DMS114 treated with DMSO at 0.1 percent for 48 hours (cell line): ENCODE measurements around the gene NKAIN2.
A peak's percentile ranks its signal among the peaks of the same experiment; 100 is the strongest.

ENCODE experiments used
- DNase-seq: peaks from one replicate; lab custom pipeline; 2025; ENCODE audit not compliant: unreplicated experiment; lab: John Stamatoyannopoulos, UW

The NKAIN2 gene

DNA sequence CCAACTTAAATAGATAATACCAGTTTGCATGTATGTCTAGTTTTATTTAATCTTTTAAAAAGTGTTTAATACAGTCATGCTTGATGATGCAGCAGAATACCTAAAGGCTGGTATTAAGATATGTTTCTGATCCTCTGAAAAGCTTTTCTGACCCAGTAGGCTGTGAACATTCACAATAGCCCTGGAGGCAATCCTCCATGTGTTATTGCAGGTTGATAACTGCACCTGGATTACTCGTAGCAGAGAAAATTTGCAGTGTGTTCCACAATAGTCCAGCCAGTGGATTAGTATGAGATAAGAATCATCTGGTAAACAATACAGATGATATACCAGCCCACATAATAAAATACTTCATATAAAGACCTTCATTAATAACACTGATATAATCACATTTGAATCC lies 979.7 kb downstream of the NKAIN2 start:
- no peak for DNase-seq

DNA sequence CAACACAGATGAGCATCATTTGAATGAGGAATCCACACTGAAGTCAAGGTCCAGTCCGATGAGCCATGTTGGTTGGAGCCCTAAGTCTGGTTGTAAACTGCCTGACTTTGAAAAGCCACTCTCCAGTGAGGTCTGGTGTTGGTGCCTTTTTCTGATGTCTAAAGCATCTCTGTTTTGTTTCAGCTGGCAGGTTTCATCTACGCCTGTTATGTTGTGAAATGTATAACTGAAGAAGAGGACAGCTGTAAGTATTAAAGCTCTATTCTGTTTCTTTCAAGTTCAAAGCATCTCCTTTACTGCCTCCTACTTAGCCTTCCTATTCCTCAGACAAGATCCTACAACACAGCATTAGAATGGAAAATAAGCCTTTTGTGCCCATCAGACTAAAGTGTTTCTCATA lies 987.5 kb downstream of the NKAIN2 start:
- DNase-seq: no peak

DNA sequence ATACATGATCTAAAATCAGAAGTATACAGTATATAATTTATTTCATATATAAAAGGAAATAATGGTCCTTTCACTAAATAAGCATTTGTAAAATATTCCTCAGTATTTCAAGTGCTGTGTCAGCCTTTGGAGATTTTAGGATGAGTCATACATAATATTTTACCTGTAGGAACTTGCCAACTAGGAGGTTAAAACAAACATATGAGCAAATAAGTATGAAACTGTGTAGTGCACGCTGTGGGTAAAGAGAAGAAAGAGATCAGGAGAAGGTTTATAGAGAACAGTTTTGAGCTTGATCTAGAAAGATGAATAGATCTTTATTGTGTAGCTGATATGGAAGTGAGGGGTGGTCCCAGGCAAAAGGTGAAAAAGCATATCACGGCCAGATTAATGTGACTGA lies 988.7 kb downstream of the NKAIN2 start:
- no peak for DNase-seq

DNA sequence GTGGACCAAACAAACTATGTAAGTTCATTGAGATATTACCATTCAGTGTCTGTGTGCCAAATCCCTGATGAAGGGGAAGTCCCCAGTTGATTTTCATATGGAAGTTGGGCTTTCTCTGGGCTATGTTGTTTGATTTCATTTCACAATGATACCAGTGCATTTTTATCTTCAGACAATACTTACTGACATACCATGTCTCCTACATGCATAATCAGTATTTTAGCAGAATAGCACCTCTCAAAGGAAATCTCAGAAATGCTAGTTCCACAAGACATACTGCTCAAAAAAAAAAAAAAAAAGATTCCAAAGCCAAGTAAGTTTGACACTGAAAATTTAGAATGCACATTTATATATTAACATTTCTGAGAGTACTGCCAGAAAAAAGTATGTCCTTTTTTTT lies 989.7 kb downstream of the NKAIN2 start:
- no peak for DNase-seq

DNA sequence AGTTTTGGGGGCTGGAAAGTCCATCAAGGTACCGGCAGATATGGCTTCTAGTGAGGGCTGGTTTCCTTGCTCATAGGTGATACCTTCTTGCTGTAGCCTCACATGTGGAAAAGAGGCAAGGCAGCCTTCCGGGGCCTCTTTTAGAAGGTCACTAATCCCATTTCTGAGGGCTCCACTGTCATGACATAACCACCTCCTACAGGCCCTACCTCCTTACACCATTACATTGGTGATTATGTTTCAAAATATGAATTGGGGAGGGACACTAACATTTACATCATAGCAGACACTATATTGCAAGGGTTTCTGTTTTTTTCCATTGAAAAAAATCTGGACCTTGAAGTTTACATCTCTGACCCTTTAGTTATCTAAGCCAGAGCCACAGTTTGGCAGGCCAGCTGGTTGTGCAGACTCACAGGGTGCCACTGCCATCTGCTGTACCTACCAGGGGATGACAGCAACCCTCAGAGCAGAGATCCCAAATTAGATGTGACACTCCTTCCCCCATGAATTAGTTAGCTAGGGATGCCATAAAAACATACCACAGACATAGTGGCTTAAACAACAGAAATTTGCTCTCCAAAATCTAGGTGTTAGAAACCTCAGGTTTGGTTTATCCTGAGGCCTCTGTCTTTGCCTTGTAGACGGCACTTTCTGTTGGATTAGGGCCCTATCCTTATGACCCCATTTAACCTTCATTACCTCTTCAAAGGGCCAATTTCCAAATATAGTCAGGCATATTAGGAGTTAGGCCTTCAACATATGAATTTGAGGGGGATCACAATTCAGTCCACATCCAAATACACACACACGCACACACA lies 992.2 kb downstream of the NKAIN2 start:
- no peak for DNase-seq

DNA sequence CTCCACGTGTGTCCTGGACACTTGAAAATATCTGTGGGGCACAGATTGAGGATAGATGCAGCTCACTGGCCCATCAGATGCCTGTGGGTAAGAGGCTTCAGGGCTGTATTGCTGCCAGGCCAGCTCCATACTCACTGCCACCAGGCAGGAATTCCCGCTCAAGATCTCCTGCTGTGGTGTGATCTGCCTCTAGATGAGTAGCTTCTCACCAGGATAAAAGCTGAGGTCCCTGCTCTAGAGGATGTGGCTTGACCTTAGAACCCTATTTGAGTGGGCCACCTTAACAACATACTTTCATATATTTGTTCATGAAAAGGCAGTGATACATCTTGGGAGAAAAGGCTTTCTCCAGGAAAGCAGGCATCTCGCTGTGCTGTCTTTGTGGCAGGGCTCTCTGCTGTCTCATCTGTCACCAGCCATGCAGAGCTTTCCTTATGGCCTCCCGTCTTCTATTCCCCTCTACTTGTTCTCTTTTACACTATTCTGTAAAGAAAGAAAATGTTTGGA lies 992.9 kb downstream of the NKAIN2 start:
- no peak for DNase-seq

DNA sequence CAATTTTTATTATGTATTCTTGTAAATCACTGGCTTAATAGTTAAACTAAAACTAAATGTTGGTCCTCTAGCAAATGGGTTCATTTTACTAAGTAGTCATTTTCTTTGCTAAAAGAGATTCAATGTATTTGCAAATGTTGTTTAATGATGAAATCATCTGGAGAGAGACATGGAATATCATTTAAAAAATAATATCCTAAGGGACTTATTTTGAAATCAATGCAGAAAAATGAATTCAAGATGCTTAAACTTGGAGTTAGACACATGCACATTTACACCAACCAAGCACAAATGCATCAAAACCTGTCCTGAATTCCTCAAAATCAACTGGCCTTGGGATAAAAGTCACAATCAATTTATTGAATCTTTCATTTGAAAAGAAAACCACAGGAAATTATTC lies 993.6 kb downstream of the NKAIN2 start:
- DNase-seq: no peak

DNA sequence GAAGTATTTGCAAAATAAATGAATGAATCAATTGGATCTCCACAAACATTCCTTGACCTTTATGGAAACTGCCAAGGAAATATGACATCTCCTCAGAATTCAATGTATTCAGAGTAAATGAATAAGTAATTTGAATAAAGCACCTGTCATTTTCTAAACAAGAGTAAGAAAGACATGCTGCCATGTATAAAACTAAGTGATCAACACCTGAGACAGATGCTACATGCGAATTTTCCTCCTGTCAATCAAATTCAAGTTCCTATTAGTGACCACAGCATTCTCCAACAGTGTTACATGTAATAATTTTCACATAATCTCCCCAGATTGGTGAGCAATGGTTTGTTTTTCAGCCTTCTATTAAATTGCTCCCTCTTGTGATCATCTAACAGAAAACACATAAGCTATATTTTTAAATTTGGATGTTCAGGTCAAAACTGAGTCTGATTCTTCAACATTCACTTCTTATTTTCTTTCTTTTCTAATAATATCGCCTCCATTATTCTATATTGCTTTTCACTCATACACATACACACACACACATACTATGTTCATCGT lies 995.4 kb downstream of the NKAIN2 start:
- no peak for DNase-seq

DNA sequence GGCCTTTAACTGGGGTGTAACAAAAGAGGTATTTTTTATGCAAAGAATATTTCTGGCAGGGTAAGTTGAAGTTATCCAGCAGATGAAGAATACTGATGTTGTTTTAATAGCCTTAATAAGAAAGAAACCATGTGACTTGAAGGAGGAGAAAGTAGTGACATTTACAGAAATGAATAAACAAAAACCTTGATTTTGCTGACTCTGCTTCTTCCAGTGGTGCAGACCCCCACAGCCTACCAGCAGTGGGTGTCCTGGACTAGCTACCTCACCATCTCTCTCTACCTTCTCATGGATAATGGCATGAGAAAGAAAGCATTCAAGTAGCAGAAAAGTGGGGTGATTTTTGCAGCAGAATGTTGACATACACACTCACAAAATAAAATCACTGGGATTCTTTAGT lies 996.0 kb downstream of the NKAIN2 start:
- DNase-seq: no peak

DNA sequence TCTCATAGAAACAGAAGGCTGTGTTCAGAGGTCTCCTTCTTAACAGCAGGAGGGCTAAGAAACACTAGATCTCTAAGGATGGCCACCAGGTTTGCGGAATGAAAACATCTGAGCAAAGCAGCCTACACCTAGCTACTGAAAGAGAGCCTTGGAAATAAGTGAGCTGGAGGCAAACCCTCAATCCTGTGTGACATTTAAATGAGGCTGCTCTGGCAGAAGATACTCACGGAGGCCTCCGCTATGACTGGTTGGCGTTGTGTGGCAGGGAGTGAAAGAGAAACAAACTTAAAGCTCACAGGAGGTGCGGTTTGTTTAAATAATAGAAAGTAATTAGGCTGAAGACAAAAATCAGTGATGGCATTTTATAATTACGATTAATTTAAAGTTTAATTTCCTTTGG lies 996.6 kb downstream of the NKAIN2 start:
- DNase-seq: no peak

DNA sequence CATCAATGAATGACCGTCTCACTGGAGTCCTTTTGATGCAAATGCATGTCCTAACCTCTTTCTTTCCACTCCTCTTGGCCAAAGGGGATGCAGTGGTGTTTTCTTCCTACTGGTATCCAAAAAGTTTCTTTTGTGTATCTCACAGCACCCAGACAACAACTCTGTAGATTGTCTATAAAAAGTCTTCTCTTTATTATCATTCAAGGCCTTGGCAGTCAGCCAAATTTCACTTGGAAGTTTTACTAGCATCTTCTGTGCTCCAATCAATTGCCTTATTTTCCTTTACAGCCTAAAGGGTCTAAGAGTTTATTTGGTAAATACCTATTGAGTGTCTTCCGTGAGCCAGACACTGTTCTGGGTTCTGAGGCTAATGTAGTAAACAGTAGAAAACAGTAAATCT lies 1008.4 kb downstream of the NKAIN2 start:
- DNase-seq: no peak

DNA sequence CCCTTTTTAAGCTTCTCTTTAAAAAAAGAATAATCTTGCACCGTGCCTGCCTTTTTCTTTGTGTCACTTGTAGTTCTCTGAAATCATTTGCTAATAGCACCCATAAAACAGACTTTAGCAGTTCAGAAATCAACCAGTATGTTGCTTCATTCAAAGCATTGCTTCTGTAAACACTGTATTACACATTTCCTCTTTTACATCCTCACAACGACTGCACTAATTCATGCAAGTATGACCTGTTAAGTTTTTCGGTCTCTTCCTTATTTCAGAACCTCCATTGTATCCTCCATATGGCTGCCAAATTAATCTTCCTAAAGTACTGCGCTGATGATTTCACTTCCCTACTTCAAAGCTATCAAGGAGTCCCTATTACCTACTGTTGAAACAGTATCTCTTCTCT lies 1015.7 kb downstream of the NKAIN2 start:
- DNase-seq: no peak

DNA sequence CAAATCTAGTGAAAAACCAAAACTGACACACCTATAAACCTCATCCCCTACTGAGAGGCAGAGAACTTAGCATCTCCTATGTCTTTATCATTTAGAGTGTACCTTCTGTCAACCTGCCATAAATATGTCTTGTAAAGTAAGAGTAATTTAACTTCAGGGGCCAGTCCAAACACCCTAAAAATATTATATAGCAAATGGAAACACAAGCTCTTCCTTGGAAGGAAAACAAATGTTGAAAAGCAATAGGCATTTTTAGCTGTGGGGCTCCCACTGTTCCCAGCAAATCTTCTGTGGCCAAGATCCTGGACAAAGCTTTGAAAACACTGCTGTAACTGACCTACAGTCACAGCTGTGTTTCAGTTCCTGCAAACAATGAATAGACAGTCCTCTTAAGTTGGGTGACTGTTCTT lies 1018.5 kb downstream of the NKAIN2 start:
- no peak for DNase-seq

DNA sequence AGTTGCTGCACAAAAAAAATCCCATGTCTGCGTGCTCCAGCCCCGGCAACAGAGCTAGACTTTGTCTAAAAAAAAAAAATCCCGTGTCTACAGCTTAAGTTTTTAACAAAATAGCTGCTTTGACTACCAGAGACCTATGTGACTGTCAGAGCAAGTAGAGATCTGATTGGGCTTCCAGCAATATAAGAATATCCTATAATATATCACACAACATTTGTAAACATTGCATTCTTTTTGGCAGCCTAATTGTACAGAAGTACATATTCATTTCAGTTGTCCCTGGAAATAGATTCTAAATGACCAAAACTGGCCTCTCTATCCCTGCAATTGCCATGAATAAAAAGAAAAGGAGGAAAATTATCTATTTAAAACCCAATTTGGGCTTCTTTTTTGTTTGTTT lies 1019.1 kb downstream of the NKAIN2 start:
- DNase-seq: no peak

DNA sequence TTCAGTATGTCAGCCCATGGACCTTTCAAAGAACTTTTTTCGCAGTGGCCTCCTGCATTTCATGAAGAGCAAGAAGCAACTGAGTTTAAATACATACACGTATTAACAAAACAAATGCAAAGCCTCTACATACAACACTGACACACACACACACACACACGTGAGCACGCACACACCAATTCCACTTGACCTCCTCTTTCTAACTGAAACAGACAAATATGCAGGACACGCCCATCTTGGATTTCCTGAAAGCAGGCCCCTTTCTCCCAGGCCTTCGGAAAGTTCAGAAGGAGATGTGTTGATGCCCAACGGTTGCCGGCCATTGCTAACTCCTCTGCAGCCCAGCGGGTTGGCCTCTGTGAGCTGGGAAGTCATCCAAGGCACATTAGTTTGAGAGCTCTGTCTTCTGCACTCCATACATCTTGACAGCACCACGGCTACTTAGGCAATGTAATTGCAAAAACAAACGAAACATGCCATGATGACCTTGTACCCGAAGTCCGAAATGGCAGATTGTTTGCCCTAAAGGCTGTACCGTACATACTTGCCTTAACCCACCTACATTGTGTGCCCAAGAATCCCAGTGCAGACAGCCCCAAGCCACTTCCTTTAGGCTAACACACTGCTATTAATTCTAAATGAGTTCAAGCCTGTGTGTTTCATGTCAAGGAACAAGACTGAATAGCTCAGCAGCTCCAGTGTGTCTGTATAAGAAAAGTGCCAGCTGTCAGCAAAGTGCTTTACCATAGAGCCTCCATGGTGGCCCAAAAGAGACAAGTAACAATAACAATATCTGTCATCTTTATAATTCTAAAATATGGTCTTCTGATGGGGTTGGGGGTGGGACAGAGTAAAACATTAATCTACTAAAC lies 1019.8 kb downstream of the NKAIN2 start:
- DNase-seq: no peak

DNA sequence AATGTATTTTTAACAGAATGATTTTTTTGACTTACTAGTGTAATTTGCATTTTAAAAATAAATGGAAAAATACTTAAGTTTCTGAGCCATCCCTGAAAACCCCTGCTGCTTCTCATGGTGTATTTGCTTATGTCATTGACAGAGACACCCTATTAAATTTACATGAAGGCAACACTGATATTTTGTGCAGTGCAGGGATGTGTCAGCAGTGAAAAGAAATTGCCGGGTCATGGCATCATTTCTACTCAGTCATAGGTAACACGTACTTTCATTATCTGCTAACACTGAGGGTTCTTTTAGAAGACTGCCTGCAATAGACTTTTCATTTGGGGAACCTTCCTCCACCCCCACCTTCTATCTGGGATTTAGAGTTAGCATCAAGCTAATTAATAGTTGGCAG lies 1021.9 kb downstream of the NKAIN2 start:
- no peak for DNase-seq

DNA sequence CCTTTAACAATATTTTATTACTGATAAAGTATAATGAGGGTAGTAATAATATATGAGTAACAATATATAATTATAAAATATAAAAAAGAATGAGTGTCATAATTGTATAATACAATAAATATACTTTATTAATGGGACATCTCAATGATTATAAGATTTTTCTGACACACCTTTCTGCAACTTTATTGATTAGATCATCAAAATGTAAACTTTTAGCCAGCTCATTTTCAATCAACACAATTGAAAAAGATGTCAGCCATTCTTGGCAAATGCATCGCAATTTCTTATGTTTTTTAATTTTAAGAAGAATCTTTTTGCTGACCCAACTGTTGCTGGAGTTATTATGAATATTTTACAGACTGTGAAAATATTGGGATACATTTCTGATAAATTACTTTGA lies 1026.2 kb downstream of the NKAIN2 start:
- no peak for DNase-seq

DNA sequence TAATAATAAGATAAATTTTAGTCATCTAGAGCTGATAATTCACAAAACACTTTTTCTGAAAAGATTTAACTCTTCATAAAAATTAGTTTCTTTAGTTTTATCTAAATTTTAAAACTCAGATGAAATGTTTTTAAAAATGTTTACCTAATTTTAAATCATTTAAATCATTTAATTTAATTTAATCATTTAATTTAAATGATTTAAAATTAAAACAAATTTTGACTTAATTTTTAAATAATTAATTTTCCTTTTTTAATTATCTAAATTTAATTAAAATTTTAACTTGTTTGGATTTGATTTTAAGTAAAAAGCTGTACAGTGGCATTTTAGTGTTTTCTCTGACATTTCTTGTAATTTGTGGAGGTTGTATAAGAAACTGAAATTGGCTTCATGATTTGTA lies 1026.8 kb downstream of the NKAIN2 start:
- DNase-seq: no peak

DNA sequence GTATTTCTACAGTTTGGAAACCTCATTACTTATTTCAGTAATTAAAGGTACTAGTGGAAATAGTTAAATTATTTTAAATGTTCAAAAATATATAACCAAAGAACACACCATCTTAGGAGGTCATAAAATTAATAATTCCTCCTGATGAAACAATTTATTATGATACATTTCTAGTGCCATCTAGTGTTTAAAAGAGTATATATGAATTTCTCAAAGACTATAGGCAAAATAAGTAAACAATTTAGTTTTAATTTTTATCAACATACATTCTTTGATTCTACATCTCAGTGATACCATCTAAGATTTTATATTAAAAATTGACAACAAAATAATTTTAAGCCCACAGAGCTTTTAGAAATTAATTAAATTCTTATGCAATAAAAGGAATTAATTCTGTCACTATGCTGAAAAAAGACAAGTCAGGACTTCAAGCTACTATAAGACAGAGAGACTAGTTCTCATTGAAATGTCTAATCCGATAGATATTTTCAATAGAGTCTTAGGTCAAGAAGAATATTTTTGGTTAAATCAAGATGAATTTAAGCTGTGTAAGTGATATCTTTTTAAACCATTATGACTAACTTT lies 1050.8 kb downstream of the NKAIN2 start:
- peak; percentile 3 for DNase-seq

DNA sequence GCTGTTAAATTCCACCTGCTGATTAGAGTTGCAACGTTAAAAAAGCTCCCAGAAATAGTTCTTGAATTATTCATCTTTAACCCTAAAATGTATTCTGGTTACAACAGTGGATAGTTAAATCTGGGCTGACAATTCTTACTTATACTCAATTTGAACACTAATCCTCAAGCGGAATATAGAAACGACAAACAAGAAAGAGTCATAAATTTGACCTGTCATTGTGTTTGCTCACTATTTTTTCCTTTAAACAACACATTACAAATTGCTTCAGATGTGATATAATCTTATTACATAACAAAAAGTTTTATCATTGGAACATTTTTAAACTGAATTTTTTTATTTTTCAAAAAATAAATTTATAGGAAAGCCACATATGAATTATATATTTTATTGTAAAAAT lies 1054.1 kb downstream of the NKAIN2 start:
- DNase-seq: no peak

DNA sequence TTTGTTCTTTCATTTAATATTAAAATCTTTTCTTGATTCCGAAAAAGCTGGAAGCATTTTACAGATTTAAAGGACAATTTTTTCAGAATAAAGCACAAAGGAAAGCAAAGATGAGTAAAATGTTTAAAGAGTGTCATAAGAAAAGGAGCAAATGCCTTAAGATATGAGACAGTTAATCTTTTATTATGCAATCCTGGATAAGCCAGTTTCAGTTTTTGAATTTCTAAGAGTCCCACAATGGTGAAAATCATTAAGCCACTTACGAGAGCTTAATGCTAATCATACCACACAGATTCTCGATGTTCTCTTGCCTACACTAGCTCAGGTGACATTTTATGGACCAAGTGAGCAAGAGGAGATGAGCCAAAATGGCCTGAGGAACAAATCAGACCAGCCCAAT lies 1054.9 kb downstream of the NKAIN2 start:
- DNase-seq: no peak
